HG03097 (cell line): Measurements from ENCODE around the gene PGLYRP4.
"Not testable (repeated sequence)": the region's sequence is repeated elsewhere in the genome, so short reads cannot be mapped to it uniquely, and the experiment has no call there.

Experiments used
- ATAC-seq: cut with Tn5 transposase; IDR thresholded peaks from one replicate; pipeline ENCODE4 v1.9.1; 2021; ENCODE audit not compliant: unreplicated experiment, low FRiP score

PGLYRP4 gene

DNA sequence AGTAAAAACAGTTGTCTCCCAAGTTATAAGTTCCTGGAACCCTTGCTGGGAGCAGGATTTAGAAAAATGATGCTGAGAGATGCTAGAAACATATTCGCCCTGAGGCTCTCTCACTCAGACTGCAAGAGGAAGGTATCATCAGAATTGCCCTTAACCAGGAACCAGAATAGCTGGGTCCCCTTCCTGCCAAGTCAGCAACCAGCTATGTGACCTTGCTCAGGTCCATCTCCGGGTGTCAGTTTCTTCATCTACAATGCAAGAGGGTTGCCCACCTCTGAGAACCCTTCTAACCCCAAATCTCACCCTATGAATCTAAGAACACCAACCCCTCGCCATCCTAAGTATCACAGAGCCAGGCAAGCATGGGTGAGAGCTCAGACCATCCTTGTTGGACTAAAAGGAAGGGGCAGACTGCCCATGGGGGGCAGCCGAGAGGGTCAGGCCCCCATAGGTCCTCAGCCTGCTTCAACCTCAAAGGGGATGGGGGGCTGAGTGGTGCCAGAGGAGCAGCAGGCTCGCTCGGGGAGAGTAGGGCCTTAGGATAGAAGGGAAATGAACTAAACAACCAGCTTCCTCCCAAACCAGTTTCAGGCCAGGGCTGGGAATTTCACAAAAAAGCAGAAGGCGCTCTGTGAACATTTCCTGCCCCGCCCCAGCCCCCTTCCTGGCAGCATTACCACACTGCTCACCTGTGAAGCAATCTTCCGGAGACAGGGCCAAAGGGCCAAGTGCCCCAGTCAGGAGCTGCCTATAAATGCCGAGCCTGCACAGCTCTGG, 8.6 kb upstream of the PGLYRP4 start:
- ATAC-seq: no peak

- no peak for ATAC-seq
These were observed 7.9 kb upstream of the PGLYRP4 start for GRCh38 chr1:153356392-153357075.

- ATAC-seq: no peak
These were observed 6.9 kb upstream of the PGLYRP4 start for GRCh38 chr1:153355445-153356071.

- no peak for ATAC-seq
These were observed 6.0 kb upstream of the PGLYRP4 start for GRCh38 chr1:153354515-153355193.

- ATAC-seq: no peak
These were observed 4.7 kb upstream of the PGLYRP4 start for GRCh38 chr1:153353226-153353947.

DNA sequence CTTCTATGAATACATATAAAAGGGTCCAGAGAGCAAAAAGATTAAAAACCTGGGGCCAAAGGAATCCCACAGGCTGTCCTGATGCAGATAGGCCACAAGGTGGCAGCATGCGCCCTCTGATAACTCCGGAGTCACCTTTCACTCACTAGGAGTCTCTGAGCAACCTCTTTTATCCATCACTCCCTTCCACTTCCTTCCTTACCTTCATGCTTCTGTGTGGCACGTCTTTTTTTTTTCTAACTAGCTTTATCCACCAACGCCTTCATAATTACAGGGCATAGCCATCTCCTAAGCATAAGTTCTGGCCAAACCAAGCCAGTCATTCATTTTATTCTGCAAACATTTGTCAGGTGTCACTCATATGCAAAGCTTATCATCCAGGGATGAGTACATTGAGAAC, 3.9 kb upstream of the PGLYRP4 start:
- no peak for ATAC-seq

DNA sequence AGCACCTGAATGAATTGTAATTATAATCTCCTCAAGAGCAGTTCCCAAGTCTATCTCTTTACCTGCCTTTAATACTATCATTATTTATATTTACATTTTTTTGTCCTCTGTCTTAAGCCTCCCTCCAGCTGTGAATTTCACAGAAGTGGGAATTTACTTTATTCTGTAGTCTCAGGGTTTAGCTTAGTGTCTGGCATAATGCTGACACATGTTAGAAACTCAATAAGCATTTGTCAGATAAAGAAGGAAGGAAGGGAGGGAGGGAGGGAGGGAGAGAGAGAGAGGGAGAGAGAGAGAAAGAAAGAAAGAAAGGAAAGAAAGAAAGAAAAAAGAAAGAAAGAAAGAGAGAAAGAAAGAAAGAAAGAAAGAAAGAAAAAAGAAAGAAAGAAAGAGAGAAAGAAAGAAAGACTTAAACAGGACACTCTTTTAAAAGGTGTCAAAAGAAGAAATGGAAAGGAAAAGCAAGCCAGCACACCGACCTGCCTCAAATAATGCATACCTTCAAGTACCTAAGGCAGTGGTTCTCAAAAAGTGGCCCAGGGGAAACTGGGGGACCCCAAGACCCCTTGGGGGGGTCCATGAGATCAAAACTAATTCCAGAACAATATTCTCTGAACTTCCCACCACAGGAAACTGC, 1.8 kb upstream of the PGLYRP4 start:
- ATAC-seq: no peak

DNA sequence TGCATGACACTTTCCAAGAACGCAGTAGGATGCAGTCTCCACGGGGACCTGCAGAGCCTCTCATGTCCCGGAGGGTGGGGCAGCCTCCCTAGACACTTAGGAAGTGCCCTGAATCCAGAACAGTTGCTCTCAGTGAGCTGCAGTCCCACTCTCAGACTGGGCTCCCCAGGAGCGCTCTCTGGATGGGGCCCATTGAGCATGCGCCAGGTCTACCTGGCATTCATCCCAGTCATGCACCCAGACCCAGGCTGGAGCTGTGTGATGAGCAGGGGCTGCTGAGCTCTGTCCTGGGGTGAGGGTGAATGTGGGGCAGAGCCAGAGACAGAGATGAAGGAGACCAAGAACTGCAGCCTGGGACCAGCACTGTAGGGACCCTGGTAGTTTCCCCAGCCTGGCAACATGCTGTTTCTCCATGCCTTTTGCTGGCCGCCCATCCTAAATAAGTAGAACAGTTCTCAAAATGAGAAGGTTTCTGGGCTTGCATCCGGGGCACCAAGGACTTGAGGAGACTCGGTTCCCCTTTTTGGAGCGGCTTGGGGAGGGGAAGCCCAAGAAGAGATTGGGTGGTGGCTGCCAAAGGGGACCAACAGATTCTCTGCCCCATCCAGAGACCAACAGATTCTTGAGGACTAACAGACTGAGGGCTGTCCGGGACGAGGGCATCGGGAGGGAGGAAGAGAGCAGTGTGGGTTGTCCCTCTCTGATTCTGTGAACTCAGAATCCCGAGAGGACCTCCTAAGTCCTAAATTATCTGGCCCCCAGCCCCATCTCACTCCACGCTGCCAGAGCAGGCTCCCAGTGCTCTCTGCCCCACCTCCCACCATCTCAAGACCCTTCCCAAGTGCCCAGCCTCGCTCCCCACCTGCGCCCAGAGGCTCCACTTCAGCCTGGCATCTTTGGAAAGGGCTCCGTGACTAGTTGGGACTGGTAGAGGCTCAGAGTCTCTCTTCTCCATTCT, 1.0 kb upstream of the PGLYRP4 start:
- no peak for ATAC-seq

GRCh38 chr1:153347856-153348255, 785 bp downstream of the PGLYRP4 start:
- ATAC-seq: no peak

- ATAC-seq: not testable (repeated sequence)
These were observed 1.6 kb downstream of the PGLYRP4 start for GRCh38 chr1:153347049-153347448.

DNA sequence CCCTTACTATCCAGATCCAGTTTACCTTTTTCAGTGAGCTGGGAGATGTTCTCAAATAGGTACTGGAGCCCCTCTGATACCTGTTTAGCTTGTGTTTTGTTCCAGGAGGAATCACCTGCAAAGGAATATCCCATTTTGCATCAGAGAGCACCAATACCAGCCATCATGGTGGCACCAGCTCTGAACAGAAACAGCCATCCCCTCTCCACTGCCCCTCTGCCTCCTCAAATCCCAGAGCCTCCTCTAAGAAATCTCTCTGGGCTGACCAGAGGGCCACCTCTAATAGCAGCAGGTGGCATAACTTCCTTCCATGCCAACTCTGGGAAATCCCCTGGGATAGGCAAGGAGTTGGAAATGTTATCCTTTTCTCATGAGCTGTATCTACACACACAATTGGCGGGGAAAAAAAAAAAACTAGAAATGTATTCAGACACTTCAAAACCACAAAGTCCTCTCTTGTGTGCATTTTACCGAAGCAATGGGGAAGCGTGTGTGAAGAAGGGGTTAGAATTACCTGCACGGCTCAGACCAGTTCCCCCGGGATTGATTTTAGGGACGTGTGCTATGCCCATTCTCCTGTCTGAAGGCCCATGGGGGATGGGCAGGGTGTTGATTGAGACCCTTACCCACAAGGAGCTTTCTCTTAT, 2.4 kb downstream of the PGLYRP4 start:
- no peak for ATAC-seq

DNA sequence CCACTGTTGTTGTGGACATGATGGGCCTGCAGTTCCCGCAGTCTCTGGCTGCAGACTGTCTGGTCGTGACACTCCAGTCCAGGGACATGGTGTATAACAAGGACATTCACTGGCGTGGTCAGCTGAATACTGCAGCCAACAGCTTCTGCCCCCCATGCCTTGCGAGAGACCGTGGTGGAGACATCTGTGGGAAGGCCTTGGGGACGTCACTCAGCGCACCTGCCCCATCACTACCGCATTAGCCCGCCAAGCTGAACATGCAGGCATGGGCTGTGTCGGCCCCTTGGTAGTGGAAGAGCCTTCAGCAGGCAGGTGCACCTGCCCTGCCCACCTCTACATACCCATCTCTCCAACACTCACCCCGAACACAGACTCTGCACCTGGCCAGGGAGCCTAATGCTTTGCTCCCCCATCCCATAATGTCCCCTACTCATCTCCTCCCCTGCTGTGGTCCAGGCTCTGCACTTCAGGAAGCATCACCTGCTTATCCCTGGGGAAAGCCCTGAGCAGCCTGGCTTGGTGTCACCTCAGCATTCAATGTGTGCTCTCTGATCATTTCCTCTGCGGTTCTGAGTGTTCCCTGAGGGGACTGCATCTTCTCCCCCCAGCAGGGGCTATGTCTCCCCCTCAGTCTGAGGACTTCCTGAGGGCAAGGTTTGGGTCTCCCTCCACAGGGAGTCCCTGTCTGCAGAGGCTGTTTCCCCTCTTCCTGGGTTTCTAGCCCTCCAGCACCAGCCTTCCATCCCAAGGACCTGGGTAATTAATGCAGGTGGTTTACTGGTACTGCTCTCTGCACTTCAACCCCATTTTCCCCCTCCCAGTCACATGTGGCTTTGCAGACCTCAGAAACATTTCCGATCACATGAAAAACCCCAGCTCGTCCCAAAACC, 3.2 kb downstream of the PGLYRP4 start:
- ATAC-seq: no peak

GRCh38 chr1:153344718-153345025, 4.0 kb downstream of the PGLYRP4 start:
- ATAC-seq: no peak

DNA sequence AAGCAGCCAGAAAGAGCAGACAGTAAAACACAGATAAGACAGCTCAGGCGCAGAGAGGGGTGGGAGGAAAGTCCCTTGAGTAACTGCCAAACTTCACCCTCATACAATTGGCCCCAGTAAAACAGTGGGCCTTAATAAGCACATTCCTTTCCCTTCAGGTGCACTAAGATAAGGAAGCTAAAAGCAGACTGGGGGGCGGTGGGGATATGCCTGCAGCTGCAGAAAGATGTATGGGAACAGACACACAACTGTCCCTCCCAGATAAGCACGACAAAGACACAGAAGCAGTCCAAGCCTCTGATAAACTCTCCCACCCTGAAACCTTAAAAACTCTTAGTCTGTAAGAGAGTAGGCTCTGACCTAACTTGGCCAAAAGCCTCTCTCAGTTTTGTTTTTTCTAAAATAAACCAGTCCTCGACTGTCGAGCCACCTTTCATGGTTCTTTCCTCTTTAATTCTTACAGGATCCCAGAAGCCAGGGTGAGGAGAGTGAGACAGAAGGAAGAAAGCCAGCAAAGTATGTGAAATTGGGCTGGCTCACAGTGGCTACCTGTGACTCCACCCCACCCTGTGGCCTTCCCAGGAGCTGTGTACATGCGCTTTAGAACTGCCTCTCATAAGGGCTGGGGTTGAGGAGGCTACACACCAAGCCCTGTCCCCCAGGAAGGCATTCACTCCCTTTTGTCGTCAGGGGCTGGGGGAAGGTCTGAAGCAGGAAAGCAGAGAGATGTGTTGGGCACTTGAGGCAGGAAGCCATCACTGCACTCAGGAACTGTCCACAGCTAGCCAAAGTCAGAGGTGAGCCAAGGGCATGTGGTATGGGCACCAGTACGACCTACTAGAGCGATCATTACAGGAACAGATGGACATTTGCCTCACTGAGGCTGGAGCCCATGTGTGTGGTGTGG, 4.6 kb downstream of the PGLYRP4 start:
- no peak for ATAC-seq

- no peak for ATAC-seq
These were observed 5.5 kb downstream of the PGLYRP4 start for GRCh38 chr1:153343040-153343681.

GRCh38 chr1:153342178-153342577, 6.5 kb downstream of the PGLYRP4 start:
- ATAC-seq: no peak
